ENCODE measurements around the gene MEX3D.
A peak's percentile ranks its signal among the peaks of the same experiment; 100 is the strongest.

Gene MEX3D

DNA sequence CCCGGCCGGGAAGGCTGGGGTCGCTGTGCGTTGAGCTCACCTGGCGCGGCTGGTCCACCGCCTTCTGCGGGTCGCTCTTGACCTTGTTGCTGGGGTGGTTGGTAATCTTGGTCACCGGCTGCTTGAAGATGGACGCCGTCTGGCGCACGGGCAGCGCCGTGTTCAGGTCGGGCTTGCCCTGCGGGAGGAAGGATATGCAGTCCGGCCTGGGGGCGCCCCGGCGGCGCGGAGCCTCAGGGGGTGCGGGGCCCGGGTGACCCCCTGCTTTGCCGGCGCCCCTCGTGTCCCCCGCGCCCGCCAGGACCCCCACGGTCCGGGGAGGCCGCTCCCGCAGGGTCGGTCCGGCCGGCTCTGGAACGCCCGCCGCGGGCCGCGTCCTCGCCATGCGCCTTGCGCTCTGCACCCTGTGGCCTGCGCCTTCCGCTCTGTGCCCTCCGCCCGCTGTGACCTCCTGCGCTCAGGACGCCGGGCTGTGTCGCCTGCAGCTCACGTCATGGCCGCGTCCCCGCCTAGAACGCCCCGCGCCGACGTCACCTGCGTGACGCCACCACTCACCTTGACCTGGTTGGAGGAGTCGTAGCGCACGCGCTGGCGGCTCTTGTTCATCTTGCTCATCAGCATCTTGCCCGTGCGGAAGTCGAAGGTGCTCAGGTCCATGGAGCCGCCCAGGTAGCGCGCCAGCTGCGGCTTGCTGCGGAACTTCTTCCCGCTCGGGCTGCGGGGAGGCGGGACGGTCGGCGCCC, 16.5 kb upstream of the MEX3D start:
- no peak overlapping the region for H3K27ac ChIP-seq
- TF ChIP-seq CTCF (conservative IDR thresholded peaks at IDR 0.05) (no peak), ZFX (IDR thresholded peaks at IDR 0.05) (no peak)

- H3K27ac ChIP-seq = peak overlapping the region; percentile 51
- TF ChIP-seq ZFX (IDR thresholded peaks at IDR 0.05) (no peak), CTCF (conservative IDR thresholded peaks at IDR 0.05) (no peak)
These were observed 14.1 kb upstream of the MEX3D start for GRCh38 chr19:1582201-1582600.

DNA sequence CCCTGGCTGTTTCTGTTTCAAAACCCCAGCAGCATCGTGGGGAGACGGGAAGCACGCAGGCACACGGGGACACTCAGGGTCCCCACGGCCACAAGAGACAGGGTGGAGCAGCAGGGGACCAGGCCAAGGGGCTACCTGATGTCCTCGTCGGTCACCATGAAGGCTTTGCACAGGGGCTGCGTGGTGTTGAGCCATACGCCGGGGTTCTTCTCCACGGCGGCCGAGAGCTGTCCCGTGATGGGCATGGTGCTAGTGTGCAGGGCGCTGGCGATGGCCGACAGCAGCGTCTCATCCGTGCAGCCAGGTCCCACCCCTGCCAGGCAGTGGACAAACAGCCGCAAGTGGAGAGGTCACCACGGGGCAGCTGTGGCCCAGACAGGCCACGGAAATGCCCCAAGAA, 12.8 kb upstream of the MEX3D start:
- TF ChIP-seq ZFX (IDR thresholded peaks at IDR 0.05) = no peak
- TF ChIP-seq CTCF (conservative IDR thresholded peaks at IDR 0.05) = no peak
- H3K27ac ChIP-seq = peak overlapping the region; percentile 51; the same call in 1 of the 2 replicates

GRCh38 chr19:1580382-1580781, 12.3 kb upstream of the MEX3D start:
- H3K27ac ChIP-seq = no peak overlapping the region
- TF ChIP-seq CTCF (conservative IDR thresholded peaks at IDR 0.05) = no peak
- no peak for TF ChIP-seq ZFX (IDR thresholded peaks at IDR 0.05)

- TF ChIP-seq ZFX (IDR thresholded peaks at IDR 0.05) (no peak), CTCF (conservative IDR thresholded peaks at IDR 0.05) (no peak)
- no peak overlapping the region for H3K27ac ChIP-seq
These were observed 11.1 kb upstream of the MEX3D start for GRCh38 chr19:1579222-1579621.

DNA sequence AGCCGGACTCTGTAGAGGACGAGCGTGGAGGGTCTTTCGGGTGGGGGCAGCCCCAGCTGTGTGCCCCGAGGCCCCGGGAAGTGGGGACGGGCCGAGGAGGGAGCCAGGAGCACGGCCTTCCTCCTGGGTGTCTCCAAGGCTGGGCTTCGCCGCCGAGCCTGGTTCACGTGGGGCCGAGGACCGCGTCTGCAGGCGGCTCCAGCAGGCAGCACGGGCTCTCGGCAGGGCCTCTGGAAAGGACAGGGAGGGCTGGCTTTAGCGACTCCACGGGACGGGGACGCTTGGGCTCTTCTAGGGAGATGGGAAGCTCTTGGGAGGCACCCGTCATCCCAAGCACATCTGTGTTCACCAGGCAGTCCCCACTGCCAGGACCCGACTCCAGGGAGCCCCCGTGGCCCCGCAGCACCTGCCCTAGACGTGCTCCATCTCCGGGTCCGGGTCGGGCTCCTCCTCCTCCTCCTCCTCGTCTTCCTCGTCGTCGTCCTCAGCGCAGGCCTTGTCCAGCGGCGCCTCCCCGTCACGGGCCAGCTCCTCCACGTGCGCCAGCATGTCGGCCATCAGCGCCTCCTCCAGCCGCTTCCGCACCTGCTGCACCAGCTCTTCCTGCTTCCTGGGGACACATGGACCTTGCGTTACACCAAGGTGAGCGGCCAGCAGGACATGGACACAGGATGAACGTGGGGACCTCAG, 9.9 kb upstream of the MEX3D start:
- TF ChIP-seq CTCF (conservative IDR thresholded peaks at IDR 0.05) = no peak
- TF ChIP-seq ZFX (IDR thresholded peaks at IDR 0.05) = no peak
- no peak overlapping the region for H3K27ac ChIP-seq

Data from C4-2B (cell line).